Upper lobe of right lung (tissue), 1 donor: ENCODE measurements around the gene BICDL1. TPM values are rescaled to one million over a fixed set of nuclear protein-coding genes. Genes with fewer than 3 reads are reported as not detected.

Experiments used
- ATAC-seq: fragments of 200-7000 bp; cut with Tn5 transposase; one replicate; pipeline ENCODE4 v1.9.1; 2020; ENCODE audit warnings: mild to moderate bottlenecking, moderate library complexity
- DNase-seq: peaks from one replicate; pipeline ENCODE4 v3.0.0-alpha.2; 2020
- H3K27ac ChIP-seq: fragments of 200-600 bp; one replicate; pipeline ENCODE4 v1.8.0; 2022
- H3K27me3 ChIP-seq: fragments of 200-600 bp; one replicate; pipeline ENCODE4 v1.8.0; 2022; ENCODE audit warnings: mild to moderate bottlenecking
- H3K36me3 ChIP-seq: fragments of 200-600 bp; one replicate; pipeline ENCODE4 v1.8.0; 2022
- H3K4me1 ChIP-seq: fragments of 200-600 bp; one replicate; pipeline ENCODE4 v1.8.0; 2022
- H3K4me3 ChIP-seq: fragments of 200-600 bp; one replicate; pipeline ENCODE4 v1.8.0; 2022; ENCODE audit warnings: mild to moderate bottlenecking
- H3K9me3 ChIP-seq: fragments of 200-600 bp; one replicate; pipeline ENCODE4 v1.8.0; 2022
- CTCF ChIP-seq: fragments of 200-600 bp; IDR thresholded peaks from one replicate; pipeline ENCODE4 v1.8.0; 2022; ENCODE audit warnings: antibody characterized with exemption
- intact Hi-C: fragments of 100-400 bp; cut with DNase I; formaldehyde crosslinking; loops from one replicate; pipeline ENCODE4 v1.11.0; 2022
- total RNA-seq: library from RNA; stranded (reverse); fragmentation: NEBNext Ultra II Directional; extraction: Animal tissue kit (Norgen Biotek cat#: 25700); gene quantifications from one replicate; pipeline ENCODE4 v1.2.1, GENCODE V29; 2021
- donor health status: DM: no; HTN: yes; CAD: no; lungs with severe emphysema.

Gene BICDL1
- total RNA-seq, 1 donor from 2014 or later = 20.6 TPM

GRCh38 chr12:120093336-120093591, 104.2 kb downstream of the BICDL1 start:
- DNase-seq = no peak
- peaks cover 43% of the 10 kb centered on the region for H3K36me3 ChIP-seq
- intact Hi-C loops = no loop called here
- H3K27me3 ChIP-seq = no peaks in the 10 kb centered on the region
- peak; percentile 2 for ATAC-seq
- TF ChIP-seq CTCF = no peak
- no peak overlapping the region for H3K27ac ChIP-seq
- H3K9me3 ChIP-seq = no peaks in the 10 kb centered on the region
- H3K4me3 ChIP-seq = no peak overlapping the region
- no peaks in the 10 kb centered on the region for H3K4me1 ChIP-seq

- H3K4me3 ChIP-seq = no peak overlapping the region
- H3K9me3 ChIP-seq = no peaks in the 10 kb centered on the region
- H3K4me1 ChIP-seq = no peaks in the 10 kb centered on the region
- no peak for TF ChIP-seq CTCF
- no peak for DNase-seq
- intact Hi-C loops = no loop called here
- no peak for ATAC-seq
- peaks cover 48% of the 10 kb centered on the region for H3K36me3 ChIP-seq
- no peaks in the 10 kb centered on the region for H3K27me3 ChIP-seq
- no peak overlapping the region for H3K27ac ChIP-seq
Measured at GRCh38 chr12:120093592-120094355, 104.7 kb downstream of the BICDL1 start.

DNA sequence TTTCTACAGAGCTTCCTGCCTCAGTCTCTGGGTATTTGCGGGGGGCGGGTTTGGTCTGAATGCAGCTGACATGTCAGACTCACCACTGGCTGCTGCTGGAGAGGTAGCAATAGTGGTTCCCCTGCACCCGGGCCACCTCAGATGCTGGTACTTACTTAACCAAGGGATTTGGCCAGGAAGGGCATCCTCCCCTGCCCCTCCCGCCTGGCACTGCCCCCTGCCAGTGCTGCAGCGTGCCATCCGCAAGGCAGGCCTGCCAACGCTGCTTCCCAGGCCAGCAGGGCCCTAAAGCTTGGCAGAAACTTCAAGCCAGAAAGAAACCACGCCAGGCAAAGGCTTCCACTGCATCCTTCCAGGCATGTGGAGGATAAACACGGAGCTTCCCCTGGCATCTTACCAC, 105.4 kb downstream of the BICDL1 start:
- Histone ChIP-seq H3K4me3 (no peak overlapping the region), H3K27me3 (no peaks in the 10 kb centered on the region), H3K4me1 (no peaks in the 10 kb centered on the region), H3K9me3 (no peaks in the 10 kb centered on the region), H3K36me3 (peaks cover 48% of the 10 kb centered on the region), H3K27ac (no peak overlapping the region)
- no peak for ATAC-seq
- intact Hi-C loops = no loop called here
- TF ChIP-seq CTCF = no peak
- DNase-seq = no peak

DNA sequence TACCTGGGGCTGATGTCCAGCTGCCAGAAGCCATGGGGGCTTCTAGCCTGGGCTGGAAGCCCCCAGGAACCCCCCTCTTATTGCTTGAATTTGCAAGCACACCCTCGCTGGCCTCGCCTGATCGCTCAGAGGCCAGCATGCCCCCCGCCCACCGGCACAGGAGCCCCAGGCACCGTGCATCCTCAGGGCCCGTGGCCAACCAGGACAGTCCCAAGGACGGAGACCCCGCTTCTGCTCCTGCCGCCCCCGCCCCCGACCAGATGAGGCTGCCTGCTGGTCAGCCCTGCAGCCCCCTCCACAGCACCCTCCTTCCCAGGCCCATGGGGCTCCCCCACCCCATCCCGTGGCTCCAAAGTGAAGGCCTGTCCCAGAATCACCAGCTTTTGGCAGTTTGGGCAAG, 106.3 kb downstream of the BICDL1 start:
- Histone ChIP-seq H3K9me3 (no peaks in the 10 kb centered on the region), H3K4me1 (no peaks in the 10 kb centered on the region), H3K4me3 (no peak overlapping the region), H3K27me3 (no peaks in the 10 kb centered on the region), H3K27ac (no peak overlapping the region), H3K36me3 (peaks cover 52% of the 10 kb centered on the region)
- intact Hi-C loops = no loop called here
- ATAC-seq (no peak), DNase-seq (no peak)
- TF ChIP-seq CTCF = no peak

DNA sequence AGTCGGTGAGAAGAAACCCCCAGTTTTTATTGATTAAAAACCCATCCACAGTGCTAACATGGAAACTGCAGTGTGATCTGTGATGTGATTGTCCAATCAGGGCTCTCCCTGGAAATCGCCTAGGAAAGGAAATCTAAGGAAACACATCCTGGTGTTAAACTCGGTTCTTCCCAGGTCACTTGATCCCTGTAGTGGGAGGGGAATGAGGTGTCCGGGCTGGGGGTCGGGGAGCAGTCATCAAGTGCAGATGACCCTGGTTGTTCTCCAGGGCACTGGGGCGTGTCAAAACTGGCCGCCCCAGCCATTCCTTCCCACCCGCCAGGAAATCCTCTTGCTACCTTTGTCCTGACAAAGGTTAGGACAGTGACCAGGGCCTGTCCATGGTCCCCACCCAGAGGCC, 106.7 kb downstream of the BICDL1 start:
- DNase-seq (no peak), ATAC-seq (no peak)
- Histone ChIP-seq H3K4me3 (no peak overlapping the region), H3K9me3 (no peaks in the 10 kb centered on the region), H3K27me3 (no peaks in the 10 kb centered on the region), H3K36me3 (peaks cover 53% of the 10 kb centered on the region), H3K27ac (no peak overlapping the region), H3K4me1 (peaks cover 4% of the 10 kb centered on the region)
- no peak for TF ChIP-seq CTCF
- intact Hi-C loops = no loop called here
